CD1c-positive myeloid dendritic cell (primary cell): Measurements from ENCODE around the gene IRF6.

Source experiments
- DNase-seq: peaks from one replicate; pipeline ENCODE4 v3.0.0-alpha.2; 2016; ENCODE audit errors: extremely low spot score

The IRF6 gene

DNA sequence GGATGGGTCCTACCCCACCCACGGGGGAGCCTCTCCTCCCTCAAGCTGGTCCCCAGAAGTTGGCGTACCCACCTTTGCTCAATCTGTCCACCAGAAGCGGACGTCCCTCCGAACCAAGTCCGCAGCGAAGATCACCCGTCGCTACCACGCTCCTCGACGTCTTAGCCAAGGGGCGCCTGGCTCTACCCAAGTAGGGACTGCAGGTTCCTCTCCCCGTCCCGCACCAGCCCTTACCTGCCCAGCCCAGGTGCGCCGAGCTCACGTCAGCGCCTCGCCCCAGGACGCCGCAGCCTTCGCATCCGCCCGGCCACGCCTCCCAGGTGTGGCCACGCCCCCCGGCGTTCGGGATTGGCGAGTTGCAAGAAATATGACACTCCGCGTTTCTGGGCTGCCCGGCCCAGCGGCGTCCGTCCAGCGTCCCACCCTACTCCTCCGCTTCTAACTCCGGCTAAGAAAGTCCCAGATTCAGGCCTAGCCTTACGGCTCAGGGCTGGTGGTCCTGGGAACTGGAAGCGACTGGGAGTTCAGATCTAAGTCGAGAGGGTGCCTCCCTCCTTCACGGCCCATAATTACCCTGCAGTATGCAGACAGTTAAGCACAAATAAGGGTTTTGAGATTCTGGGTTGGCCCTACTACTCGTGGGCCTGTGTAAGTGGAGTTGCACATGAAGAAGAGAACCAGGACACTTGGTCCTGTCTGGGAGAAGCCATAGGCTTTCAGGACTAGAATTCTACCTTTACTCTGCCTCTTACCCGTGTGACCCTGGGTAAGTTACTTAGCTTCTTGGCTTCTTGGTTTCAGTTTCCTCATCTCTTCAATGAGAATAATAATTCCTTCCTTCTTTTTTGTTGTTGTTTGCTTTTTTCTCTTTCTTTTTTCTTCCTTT lies at the start of gene IRF6:
TSS of gene IRF6 (minus strand) at position 268 of the 886 bp plus-strand sequence. CDS start 4,729 bp downstream, outside the sequence.
- DNase-seq = peak; percentile 68

DNA sequence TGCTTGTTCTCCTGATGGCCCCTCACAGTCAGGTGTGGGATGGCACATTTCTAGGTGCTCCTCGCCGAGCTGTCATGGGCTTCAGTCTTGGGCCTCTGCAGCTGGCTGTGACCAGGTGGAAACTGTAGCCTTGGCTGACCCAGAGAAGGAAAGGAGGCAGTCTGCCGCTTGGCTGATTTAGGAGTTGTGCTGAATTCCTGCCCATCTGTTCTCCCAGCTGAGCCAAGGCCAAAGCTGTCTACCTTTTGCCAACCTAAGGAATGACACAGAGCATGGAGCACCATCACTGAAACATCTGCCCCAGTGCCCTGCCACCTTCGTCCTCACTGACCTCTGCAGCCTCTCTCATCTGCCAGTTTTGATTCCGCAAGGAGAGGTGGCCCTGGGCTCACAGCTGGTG lies 49.7 kb upstream of the IRF6 start:
- no peak for DNase-seq

DNA sequence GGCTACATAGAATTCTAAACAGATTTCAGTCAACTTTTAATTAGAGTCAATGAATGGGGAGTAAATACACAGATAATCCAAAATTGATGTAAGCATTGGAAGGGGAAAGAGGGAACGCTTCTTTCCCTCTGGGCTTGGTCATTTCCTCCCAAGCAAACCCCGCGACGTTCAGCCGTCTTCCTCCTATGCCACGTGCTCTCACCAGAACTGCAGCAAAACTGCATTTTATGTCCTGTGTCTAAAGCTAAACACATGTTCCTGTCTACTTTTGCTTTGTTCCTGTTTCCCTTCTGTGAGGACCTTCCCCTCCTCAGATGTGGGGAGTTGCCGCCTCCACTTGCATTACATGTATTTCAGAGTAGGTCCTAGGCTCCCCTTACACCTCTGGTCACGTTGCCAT lies 49.1 kb upstream of the IRF6 start:
- no peak for DNase-seq

DNA sequence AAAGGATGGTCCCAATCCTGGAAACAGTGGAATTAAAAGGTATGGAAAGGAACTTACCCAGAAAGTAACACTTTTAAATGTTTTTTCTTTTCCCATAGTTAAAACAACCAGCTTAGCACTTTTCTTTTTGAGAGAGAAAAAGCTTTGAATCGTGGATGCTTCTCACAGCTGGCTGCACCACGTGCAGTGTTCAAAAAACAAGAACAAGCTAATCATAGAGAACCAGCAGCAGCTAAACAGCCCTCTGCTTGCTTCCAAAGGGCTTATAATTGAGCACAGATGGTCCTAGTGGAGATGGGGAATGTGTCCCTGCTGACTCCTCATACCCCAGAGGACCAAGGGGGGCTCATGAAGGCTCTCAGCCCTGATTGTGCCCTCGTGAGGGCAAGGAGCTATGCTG lies 48.3 kb upstream of the IRF6 start:
- DNase-seq = no peak

DNA sequence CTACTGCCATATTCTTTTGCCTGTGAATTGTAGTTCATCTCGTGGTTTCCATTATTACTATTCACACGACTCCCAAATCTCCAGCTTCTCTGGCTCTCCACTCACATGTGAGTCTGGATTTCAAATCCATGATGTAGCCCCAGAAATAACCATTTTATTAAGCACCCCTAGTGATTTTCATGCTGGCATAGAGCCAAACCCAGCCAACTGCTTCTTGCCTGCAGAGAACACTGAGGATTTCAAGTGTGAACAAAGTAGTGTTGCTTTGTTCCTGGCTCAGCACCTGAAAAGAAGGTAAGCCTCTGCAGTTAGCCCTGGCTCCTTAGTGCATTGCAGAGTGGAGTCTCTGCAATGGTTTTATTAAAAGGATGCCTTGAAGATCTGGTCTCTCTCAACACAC lies 47.7 kb upstream of the IRF6 start:
- DNase-seq = no peak

DNA sequence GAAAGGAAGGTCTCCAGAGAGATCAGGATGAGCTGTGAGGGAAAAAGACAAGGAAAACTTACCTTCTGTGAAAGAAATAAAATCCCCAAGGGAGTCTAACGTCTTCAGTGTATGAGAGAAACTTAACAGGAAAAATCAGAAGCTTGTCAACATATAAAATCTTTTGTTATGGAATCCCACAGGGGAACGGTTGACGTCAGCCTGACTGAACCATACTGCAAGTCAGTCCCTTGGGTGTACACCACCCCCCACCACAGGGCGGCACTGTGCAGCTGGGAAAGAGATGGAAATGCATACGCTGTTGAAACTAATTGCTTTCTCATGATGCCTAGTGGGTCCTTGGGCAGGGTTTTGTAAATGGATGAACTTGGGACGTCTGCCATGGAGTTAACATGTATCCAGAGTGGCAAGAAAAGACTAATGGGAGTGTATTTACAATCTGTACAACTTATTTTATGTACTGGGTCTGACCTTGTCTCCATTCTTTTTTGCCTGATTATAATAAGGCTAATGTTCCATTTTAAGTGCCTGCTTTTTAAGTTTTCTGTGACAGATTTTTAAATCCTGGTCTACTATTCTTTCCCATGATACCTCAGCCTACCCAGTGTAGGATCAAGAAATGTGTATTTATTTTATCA lies 44.5 kb upstream of the IRF6 start:
- DNase-seq = no peak

DNA sequence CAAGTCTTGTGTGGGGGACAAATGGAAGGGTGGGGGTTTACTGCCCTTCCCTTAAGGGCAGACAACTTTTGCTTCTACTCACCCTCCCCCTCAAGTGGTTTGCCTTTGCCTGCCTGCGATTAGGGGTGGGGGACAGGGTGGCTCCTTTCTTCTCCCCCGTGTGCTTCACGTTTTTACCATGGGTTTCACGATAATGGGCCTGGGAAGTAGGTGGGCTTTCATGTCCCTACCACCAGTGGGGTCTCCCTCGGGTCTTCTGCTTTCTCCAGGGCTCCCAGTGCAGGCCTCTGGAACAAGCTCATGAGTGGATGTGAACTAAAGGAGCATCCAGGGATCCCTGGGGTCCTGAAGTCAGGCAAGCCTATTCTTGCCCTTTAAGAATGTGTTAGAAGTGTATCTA lies 43.4 kb upstream of the IRF6 start:
- no peak for DNase-seq

DNA sequence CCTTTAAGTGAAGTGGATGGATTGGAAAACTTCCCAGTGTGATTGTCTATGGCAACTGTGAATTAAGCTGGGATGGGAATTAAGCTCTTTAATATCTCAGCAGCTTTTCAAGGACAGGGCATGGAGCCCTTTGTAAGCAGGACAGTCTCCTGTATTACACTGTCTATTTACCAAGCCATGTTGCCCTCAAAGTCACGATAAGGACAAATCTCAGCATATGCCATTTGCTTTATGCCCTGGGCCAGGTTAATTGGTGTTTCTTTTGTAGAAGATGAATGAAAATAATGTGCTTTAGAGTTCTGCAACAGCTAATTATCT lies 39.4 kb upstream of the IRF6 start:
- no peak for DNase-seq

DNA sequence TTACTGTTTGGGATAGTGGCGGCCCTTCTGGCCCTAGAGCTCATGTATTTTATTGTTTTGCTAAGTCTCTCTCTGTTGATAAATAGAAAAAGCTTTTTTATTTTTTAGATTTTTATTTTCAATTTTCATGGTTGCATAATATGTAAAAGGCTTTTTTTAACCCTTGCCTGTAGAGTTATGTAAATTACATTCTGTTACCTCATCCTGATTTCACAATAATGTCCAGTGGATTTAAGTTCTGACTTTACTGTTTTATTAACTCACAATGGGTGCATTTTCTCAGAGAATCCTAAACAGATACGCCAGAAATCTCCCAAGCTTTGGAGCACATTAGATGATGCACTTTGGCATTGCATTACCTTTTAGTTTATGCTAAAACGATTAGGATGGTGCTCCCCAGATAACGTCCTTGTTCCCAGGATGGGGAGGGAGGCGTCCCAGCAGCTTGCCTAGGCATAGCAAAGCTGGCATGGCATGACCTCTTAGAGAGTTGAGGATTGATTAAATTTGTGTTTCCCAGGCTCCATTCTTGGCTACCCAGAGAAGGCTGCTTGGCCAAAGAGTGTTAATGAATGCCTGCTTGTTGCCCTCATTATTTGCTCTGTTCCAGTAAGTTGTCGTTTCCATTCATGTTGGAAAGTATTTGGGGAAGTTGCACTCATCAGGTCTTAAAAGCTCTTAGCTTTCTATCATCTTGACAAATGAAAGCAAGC lies 38.9 kb upstream of the IRF6 start:
- no peak for DNase-seq

DNA sequence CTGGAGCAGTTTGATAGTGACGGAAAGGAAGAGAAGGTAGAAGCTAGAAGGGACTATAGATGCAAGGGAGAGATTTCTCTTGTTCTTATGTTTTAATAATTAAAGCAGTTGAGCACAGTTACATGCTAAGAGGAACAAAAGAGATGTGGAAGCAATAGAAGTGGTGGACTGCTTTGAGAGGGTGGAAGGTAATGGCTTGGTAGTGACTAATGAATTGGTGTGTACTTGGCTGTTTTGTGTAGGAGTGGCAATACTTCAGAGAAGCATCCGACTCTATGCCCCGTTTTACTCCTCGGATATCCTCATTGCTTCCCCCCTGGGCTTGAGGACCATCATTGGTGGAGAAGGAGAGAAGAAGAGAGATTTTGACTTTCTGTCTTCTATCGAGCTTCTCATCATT lies 34.7 kb upstream of the IRF6 start:
- no peak for DNase-seq

DNA sequence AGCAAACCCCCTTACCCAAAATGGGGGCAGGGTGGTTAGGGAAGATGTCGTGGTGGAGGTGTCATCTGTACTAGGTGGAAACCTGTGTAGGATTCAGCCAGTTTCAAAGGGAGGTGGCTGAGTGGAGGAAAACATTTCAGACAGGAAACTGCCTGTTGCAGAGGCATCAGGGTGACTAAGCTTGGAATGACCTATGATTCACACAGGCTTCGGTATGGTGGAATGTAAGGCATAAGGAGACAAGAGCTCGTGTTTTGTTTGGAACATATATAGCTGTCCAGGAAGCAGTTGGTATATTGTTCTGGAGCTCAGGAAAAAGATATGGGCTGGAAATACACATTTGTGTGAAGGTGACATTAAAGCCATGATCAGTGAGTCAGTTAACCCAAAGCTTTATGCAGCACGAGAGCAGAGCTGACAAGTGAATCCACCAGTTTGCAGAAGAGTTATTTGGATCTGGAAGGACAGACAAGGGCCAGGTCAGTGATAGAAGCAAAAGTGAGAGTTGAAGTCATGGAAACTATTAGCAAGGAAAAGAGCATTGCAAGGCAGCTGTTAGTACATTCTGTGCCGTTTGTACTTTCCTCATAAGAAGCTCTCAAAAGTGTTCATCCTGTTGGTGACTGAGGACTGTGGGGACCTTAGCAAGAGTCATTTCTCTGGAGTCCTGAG lies 34.1 kb upstream of the IRF6 start:
- no peak for DNase-seq

DNA sequence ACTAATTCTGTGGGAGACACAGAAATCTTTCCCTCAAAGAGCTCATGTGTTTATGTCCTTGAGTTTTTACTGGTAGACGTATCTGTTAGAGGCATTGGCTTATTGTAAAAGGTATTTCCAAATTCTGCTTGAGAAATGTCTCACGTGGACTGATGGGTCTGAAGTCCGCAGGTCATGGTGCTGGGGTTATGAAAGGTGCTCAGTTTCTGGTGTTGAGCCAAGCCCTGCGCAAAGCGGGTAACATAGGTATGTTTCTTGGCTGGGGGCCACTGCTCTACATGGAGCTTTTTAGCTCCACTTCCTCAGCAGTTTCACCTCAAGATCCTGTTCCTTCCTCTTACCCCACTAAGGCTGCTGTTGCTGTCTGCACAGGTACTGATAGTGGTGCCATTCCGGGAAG lies 32.6 kb upstream of the IRF6 start:
- DNase-seq = no peak

DNA sequence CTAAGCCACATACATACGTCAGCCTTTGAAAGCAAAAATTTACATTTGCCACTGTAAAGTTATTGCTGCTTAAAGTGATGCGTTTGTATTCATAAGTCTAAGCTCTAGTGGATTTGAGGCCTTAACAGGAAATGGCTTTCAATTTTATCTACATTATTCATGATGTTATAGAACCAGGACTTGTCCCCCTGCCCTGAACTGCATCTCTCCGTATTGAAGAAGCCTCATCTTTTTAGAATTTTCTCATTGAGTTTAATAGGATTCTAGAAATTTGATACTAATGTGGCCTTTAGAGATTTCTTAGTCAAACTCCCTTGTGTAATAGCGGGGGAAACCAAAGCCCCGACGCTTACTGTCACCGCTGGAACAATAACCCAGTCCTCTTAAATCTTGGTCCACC lies 31.7 kb upstream of the IRF6 start:
- no peak for DNase-seq

DNA sequence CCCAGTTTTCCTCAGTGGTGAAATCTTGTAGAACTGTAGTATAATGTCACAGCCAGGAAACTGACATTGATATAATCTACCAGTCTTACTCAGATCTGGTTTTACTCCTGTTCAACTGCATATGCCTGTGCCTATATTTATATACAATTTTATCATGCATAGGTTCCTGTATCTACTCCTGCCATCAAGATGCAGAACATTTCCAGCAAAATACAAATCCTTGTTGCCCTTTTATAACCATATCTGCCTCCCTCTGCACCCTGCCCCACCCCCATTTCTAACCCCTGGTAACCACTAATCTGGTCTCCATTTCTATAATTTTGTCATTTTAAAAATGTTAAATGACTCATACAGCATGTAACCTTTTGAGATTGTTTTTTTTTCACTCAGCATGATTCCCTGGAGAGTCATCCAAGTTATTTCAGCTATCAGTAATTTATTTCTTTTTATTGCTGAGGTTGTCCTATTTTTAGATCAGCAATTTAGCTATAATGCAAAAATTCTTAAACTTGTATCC lies 29.9 kb upstream of the IRF6 start:
- DNase-seq = no peak

DNA sequence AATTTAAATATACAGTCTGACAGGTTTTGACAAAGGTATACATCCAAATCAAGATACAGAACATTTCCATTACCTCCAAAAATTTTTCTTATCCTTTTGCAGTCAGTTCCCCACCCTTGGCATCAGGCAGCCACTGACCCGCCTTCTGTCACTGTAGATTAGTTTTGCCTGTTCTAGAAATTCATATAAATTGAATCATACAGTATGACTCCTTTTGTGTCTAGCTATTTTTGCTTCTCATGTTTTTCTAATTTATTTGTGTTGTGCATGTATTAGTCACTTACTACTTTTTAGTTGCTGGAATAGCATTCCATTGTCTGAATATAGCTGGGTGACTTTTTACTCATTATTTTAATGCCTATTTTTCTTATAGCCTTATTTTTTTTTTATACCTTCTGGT lies 25.7 kb upstream of the IRF6 start:
- DNase-seq = no peak

DNA sequence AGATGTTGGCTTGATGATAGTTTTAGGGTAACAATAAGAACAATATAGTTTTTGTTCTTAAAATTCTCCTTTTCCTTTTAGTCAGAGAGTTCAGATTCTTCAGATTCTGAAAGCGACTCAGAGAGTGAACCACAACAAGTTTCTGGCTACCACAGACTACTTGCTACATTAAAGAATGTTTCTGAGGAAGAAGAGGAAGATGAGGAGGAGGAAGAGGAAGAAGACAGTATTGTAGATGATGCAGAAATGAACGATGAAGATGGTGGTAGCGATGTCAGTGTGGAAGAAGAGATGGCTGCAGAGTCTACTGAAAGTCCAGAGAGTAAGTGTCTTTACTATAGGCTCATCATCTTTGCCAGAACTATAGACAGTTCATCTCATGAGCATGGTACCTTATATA lies 24.8 kb upstream of the IRF6 start:
- no peak for DNase-seq

DNA sequence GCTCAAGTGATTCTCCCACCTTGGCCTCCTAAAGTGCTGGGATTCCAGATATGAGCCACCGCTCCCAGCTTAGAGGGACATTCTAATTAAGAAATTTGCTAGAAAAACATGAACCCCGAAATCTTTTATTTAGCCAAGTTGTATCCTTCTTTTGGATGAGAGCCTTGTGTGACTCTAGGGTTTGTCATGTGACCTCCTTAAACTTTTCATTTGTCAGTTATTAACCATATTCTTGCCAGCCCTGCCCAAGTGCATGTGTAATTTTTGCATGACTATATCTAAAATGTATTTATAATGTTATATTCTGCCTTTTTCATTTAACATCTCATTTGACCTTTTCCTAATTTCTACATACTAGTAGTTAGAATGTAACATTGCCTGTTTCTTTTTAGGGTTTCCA lies 23.8 kb upstream of the IRF6 start:
- no peak for DNase-seq

DNA sequence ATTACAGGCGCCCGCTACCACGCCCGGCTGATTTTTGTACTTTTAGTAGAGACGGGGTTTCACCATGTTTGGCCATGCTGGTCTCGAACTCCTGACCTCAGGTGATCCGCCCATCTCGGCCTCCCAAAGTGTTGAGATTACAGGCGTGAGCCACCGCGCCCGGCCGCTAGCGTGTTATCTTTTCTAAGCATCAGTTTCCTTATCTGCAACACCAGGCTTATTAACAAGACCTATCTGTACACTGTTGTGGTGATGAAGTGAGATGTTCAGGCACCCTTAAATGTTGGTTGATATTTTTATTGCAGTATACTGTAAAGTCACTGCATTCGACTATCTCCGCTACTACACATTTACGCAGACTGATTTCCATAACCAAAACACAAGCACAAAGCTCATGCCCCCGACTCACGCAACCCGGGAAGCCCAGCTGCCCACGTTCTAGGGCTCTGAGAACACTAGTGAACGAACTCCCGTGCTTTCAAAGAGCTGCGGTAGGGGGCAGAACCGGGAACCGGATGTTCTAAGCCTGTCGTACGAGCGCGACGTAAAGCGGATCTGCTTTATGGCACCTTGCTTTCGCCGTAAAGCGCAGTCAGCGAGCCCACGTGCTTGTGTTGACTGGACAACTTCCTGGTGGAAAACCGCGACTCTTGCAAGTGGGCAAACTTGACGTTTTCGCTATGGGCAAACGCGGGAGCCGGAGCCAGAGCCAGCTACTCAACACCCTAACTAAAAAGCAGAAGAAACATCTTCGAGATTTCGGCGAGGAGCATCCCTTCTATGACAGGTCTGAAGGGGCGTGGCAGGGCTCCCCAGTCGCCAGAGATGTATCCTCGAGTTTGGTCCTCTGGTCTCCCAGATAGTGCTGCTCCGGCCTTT lies 21.7 kb upstream of the IRF6 start, which contains the start of gene UTP25:
TSS of gene UTP25 (plus strand) at position 589 of the 879 bp plus-strand sequence. CDS start at position 681, 92 bp downstream.
- peak; percentile 99 for DNase-seq

DNA sequence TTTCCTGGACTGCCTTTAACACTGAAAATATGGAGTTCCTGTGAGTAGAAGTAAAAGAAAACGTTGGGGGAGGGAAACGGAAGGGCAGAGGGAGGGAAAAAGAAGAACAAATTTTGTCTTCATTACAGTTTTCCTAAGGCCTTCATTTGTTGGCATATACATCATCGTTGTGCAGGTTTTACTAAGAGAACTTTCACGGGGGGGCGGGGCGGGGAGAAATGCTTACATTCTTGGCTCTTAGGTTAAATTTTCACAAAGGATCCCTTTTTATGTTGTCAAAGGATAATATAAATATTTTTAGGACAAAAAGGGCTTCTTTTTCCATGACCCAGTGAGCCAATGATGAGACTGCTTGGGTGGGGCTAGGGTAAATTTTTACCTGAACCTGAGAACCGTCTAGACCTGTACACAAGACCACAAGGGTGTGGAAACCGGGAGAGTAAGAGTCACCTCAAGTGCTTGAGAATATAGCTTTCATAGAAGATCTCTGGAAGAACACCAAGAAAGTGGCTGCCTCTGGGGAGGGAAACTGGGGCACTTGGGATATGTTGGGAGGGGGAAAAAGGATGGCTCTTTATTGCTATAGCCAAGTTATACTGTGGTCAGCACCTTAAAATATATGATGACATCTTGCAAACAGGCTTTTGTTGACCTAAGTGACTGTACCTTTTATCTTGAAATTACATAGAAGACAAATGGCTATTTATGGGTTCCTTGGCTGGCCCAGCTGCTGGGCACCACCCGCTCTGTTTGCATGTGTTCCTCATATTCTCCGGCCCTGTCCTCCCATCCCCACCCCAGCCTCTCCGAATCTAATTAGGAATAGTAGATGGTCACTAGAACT lies 19.9 kb upstream of the IRF6 start:
- DNase-seq = no peak
